IPS-18c (cell line): ENCODE measurements around the gene ANKRD12.
"Not testable (repeated sequence)": the region's sequence is repeated elsewhere in the genome, so short reads cannot be mapped to it uniquely, and the experiment has no call there.

Experiments used
- H3K4me3 ChIP-seq: 2 replicates; pipeline ENCODE4 v1.7.0; 2013; ENCODE audit warnings: low read depth, mild to moderate bottlenecking, low read length, moderate library complexity; ENCODE audit not compliant: insufficient read depth
- H3K9me3 ChIP-seq: one replicate; pipeline ENCODE4 v1.6.1; 2013; ENCODE audit warnings: mild to moderate bottlenecking, low read length, moderate library complexity; ENCODE audit not compliant: control insufficient read depth, insufficient read depth

Gene ANKRD12

DNA sequence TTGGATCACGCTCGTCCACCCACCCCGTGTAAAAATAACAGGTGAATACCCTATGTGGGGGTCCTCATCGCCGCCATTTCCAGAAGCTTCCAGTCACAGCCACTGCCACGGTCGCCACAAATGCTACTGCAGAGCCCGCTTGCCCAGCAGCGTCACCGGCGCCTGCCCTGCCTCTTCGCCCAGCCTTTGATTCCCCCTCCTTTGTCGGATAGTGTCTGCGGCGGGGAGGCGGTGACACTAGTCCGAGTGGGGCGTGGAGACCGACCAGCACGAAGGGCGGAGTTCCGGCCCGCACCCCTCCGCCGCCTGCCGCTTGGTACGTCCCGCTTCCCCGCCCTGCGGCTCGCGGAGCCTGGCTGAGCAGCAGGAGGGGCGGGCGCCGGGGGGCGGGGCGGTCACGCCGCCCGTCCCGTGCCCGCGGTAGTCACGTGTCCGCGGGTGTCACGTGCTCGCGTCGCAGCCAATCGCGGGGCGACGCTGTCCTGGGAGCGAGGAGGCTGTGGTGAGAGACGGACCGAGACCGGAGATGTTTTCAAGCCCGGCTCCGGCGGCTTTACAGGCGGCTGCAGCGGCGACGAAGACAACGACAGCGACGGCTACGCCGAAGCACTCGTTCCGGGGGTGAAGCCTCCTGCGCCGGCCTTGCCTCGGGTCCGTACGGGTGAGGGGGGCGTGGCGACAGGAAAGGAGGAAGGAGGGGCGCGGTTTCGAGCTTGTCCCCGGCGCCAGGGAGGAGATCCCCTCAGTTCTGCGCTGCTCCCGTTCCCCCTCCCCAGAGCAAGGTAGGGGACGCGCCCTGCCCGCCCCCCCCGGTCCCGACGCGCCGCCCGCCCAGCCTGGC lies at the start of gene ANKRD12:
Gene ANKRD12, plus strand, starts transcription at position 467 of the 841 bp plus-strand sequence. CDS start 45,652 bp downstream, outside the sequence.
- H3K9me3 ChIP-seq = no peaks in the 10 kb centered on the region
- H3K4me3 ChIP-seq = peak within 1 kb of the TSS; percentile 98

DNA sequence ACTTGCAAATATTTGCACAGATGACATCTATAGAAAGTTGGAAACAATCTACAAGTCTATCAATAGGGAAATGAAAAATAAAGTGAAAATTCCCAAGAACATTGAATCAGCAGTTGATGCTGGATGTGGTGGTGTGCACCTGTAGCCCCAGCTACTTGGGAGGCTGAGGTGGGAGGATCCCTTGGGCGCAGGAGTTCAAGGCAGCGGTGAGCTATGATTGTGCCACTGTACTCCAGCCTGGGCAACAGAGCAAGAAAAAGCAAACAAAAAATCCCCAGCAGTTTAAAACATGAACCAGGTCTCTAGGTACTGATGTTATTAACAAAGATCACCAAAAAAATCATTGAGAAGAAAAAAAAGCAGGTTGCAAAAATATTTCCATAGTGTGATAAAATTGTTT lies 49.4 kb upstream of the ANKRD12 start:
- Histone ChIP-seq H3K9me3 (no peaks in the 10 kb centered on the region), H3K4me3 (no peak overlapping the region)

DNA sequence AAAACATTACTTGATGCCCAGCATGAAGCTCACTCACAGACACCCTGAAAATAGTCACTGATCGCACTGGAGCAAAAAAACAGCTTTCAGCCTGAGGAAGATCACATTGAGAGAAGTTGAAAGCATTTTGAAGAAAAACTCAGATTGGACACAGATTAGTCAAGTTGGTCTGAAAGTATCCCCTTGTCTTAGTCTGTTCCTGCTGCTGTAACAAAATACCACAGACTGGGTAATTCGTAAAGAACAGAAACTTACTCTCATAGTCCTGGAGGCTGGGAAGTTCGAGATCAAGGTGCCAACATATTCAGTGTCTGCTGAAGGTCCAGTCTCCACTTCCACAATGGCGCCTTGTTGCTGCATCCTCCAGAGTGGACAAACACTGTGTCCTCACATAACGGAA lies 48.3 kb upstream of the ANKRD12 start:
- no peak overlapping the region for H3K4me3 ChIP-seq
- no peaks in the 10 kb centered on the region for H3K9me3 ChIP-seq

DNA sequence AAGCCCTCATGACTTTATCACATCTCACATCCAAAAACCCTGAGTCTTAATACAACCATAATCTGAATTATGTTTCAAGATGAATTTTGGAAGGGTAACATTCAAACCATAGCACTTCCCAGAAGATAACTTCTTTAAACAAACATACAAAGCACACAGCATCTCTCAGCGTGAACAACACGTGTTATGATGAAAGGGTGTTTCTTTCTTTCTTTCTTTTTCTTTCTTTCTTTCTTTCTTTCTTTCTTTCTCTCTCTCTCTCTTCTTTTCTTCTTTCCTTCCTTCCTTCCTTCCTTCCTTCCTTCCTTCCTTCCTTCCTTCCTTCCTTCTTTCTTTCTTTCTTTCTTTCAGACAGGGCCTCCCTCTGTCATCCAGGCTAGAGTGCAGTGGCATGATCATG lies 47.9 kb upstream of the ANKRD12 start:
- H3K9me3 ChIP-seq = not testable (repeated sequence)

DNA sequence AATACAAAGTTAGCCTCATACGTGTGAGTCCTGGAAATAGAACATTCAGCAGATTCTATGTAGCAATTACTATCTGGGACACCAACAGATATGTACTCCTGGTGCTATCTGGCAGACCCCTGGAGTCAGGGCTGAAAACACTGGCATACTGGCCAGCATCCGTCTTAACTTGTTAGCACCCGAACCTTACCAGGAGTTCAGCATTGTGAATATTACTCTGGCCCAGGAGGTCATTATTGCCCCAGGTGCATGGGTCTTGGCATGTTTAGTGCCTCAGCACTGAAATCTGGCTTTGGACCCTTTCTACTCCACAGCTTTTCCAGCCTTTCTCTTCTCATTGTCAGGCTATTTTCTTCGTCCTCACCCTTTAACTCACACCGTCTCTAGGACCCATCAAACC lies 46.0 kb upstream of the ANKRD12 start:
- no peaks in the 10 kb centered on the region for H3K9me3 ChIP-seq

More for the DNA sequence above, 47.9 kb upstream of the ANKRD12 start:
- not testable (repeated sequence) for H3K4me3 ChIP-seq

DNA sequence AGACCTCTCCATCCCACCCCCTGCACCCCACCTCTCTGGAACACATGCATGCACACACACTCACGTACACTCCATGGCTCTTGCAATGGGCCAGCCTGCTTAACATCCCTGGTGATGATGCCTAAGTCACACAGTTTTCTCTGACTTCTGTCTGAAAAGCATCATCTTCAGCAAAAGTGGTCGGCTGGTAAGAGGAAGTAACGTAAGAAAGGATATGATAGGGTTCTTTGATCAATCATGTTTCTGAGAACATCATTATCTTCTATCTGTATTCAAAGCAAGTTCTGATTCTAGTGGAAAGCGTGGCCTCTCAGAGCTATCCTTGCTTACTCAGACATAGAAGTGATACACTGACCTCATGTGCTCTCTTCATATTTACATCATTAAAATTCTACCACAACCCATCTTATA lies 45.5 kb upstream of the ANKRD12 start:
- no peaks in the 10 kb centered on the region for H3K9me3 ChIP-seq

More for the DNA sequence above, 46.0 kb upstream of the ANKRD12 start:
- H3K4me3 ChIP-seq = no peak overlapping the region

DNA sequence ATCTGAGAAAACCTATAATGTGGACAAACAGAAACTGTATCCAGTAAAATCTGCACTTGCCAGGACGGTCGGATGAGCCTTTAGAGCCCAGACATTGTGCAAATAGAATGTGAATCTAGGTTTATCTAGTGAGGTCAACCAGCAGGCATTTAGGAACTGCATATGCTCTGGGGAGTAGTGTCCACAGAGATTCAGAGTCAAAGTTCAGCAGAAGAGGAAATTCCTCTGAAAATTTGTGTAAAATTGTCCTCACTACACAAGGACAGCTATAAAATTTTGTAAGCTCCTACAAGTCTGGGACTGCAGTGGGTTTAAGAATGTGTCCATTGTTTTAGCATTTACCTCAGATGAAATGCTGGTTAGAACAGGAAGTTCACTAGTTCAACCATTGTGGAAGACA lies 43.9 kb upstream of the ANKRD12 start:
- no peak overlapping the region for H3K4me3 ChIP-seq
- no peaks in the 10 kb centered on the region for H3K9me3 ChIP-seq

More for the DNA sequence above, 45.5 kb upstream of the ANKRD12 start:
- no peak overlapping the region for H3K4me3 ChIP-seq

DNA sequence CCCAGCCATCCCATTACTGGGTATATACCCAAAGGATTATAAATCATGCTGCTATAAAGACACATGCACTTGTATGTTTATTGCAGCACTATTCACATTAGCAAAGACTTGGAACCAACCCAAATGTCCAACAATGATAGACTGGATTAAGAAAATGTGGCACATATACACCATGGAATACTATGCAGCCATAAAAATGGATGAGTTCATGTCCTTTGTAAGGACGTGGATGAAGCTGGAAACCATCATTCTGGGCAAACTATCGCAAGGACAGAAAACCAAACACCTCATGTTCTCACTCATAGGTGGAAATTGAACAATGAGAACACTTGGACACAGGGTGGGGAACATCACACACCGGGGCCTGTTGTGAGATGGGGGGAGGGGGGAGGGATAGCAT lies 43.5 kb upstream of the ANKRD12 start:
- not testable (repeated sequence) for H3K9me3 ChIP-seq, H3K4me3 ChIP-seq

DNA sequence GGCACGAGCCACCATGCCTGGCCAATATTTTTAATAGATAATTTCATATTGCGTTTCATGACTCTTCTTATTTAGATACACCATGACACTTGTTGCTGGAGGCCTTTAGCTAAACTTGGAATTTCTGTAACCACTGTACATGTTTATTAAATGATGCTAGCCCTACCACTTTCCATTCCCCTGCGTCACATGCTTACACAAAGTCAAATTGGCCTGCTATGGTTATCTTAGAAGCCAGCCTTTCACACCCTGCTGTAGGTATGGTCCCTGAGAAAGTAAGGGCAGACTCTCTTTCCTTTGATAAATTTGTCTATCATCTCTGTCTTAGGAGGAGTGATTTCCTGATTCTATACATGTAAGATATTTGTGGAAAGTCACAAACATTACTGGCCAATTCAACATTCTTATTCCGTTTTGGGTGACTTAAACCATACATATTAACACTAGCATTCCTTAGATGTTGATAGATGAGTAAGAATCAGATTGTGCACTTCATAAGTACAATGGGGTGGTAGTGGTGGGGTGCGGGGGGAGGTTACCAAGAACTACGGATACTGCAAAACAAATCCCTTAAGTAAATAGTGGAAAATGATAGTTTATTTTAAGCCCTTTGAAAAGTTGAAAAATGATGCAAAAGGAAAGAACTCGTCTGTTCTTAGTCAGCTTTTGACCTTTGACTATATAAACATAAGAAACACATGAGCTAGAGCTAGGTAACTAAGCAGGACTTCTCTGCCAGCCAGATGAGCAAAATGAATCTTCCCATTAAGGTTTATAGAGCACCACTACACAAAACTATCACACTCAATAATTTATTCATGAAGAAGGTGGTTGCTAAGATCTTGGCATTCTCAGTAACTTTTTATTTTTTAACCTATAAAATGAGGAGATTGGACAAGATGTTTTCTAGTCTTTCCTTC lies 42.0 kb upstream of the ANKRD12 start:
- H3K9me3 ChIP-seq = no peaks in the 10 kb centered on the region

DNA sequence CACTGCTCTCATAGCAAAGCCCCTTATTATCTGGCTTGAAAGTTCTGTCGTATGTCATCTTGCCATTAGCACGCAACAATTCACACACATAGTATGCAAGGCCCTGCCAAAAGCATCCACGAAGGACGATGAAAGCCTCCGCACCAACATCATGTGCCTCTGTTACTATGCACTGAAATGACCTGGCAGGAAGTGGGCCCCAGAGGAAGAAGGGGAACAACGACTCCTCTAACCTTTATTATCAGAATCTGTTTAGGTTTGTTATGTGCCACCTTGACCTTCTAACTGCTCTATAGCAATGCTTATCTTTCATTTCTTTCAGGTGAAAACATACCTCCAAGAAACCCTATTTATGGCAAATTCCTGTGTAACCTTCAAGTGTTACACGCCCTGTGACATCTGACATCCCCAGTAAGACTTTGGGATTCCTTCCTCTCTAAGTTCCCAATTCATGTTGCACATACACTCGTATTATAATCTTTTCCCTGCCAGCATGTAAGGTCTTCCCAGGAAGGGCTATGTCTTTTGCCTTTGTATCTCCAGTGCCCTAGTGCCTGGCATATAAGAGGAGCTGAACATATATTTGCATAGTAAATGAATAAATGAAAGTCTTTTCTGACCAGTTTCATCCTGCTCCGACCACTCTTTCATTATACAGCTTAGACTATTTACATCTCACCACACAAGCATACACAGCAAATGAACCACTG lies 41.1 kb upstream of the ANKRD12 start:
- Histone ChIP-seq H3K9me3 (no peaks in the 10 kb centered on the region), H3K4me3 (no peak overlapping the region)

More for the DNA sequence above, 42.0 kb upstream of the ANKRD12 start:
- H3K4me3 ChIP-seq = no peak overlapping the region

DNA sequence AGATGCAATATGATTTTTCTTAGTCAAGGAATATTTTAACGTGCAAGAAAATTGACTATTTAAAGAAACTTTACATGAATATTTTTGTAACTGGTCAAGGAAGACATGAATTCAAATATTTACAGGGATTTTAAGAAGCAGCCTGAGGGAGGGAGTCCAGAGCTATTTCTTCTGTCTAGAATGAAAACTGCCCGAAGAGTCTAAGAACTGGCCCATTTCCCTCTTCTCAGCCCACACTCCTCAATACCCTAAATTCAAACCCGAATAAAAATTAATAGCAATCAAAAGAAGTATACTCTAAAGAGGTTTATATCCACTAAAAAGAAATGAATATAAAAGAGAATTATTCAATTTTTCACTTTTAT lies 40.6 kb upstream of the ANKRD12 start:
- Histone ChIP-seq H3K4me3 (no peak overlapping the region), H3K9me3 (no peaks in the 10 kb centered on the region)

DNA sequence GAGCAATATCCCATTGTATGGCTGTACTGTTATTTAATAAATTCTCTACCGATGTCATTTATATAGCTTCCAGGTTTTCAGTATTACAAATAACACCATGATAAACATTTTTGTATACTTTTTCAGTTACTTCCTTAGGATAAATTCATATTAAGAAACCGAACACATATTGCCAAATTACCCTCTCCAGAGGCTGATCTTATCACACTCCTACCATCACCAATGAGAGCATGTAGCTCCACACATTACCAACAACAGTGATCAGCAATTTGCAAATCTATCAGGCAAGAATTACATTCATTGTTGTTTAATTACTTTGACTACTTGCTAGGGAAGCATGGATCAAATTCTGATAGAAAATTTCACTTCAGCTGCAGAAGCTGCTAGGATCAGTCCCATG lies 39.9 kb upstream of the ANKRD12 start:
- Histone ChIP-seq H3K4me3 (no peak overlapping the region), H3K9me3 (no peaks in the 10 kb centered on the region)

DNA sequence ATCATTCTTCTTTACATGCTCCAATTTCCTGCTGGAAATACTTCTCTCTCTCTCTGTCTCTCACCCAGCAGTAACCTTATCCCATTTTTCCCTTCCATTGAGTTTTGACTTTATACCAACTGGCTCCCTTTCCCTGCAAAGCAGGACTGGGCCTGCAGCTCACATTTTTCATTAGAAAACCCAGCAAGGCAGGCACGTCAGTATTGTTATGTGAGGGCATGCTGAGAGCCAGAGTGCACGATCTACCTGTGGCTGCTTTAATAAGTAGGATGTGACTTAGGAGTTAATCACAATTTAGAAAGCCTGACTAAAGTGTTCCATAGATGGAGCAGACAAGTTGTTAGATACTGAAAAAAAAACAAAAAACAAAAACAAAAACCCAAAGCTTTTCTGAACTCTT lies 39.2 kb upstream of the ANKRD12 start:
- Histone ChIP-seq H3K4me3 (no peak overlapping the region), H3K9me3 (no peaks in the 10 kb centered on the region)

DNA sequence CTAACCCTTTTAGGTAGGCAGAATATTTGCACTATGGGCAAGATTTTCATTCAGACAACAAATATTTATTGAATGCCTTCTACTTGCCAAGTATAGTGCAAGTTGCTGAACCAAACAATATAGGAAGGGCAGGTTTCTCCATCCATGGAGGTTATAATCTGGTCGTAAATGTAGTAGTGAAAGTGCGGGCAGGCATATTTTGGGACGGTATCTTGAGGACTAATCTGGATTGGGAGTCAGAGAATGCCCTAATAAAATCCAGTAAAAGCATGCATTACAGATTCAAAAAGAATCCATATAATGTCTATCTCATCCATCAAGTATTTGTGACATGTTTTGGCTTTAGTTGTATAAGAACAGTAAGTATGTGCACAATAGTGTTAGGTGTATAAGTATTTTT lies 35.8 kb upstream of the ANKRD12 start:
- Histone ChIP-seq H3K4me3 (no peak overlapping the region), H3K9me3 (no peaks in the 10 kb centered on the region)

DNA sequence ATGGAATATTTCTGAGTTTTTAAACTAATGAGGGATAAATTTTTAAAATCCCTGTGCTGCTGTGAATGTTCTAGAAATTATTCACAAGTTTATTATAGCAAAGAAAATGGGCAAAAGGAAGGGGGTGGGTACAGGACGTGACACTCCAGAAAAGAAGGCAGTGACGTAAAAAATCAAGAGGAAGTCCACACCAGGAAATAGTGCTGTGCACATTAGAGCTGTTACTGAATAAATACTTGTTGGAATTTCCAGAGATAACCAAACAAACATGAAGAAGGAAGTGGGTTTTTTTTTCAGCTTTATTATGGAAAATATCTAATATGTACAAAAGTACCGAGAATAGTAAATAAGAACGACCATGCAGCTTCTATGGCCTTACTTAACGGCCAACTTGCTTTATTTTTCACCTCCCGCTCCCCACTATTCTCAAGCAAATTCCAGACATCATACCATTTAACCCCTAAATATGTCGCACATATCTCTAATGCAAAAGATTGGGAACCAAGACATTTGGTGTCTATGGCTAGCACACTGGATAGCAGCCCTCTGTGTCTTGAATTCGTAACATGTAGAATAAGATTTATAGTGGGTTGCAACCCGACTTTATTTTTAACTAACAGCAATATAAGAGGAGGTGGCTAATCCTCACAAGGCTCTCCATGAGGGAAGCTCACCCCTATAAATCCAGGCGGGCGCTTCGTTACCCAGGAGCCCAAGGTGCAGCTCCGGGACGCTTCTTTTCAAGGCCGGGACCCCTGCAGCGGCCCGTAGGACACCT lies 34.7 kb upstream of the ANKRD12 start:
- H3K4me3 ChIP-seq = peak overlapping the region; percentile 46
- H3K9me3 ChIP-seq = no peaks in the 10 kb centered on the region

DNA sequence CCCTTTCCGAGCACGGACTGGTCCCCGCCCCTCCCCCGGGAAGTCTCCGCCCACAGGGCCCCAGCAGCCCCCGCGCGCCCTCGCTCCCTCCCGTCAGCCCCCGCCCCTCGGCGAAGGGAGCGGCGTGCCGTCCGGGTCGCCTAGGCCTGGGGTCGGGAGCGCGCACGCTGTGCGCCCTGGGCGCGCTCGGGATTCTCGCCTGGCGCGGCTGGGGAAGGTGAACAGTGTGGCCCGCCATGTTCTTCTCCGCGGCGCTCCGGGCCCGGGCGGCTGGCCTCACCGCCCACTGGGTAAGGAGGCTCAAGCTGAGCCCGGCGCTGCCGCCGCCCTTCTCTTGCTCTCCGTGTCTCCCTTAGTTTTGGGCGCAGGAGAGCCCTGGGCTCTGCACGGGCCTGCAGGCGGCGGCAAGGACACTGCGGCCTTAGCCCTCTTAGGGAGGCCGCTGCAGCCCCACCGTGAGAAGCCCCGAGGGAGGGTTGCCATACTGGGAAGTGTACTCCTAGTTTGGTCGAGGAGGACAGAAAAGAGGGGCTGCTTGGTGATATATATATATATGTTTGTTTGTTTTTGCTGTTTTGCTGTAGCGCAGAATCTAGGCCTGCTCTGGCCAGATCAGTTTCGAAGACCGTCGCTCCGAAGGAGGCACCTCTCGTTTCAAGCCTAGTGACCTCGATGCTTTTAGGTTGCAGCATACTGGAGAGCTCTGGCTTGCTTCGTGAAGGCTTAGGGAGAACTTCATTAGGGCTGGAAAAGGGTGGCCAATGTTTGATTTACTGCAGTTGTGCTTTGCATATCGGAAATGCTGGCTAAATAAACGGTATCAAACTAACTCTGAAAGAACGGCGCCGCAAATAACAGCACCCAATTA lies 33.8 kb upstream of the ANKRD12 start, which contains the start of gene NDUFV2:
Gene NDUFV2, plus strand, starts transcription at position 192 of the 868 bp plus-strand sequence. Its CDS starts 45 bp downstream, at position 237.
- no peaks in the 10 kb centered on the region for H3K9me3 ChIP-seq

More for the DNA sequence above, 33.8 kb upstream of the ANKRD12 start, which contains the start of gene NDUFV2:
- H3K4me3 ChIP-seq = peak within 1 kb of the TSS; percentile 97
